IPS-20b (cell line): Measurements from ENCODE around the gene SENP6.
"Not testable (repeated sequence)": the region's sequence is repeated elsewhere in the genome, so short reads cannot be mapped to it uniquely, and the experiment has no call there.

Experiments used
- H3K27ac ChIP-seq: one replicate; pipeline ENCODE4 v1.5.1; 2013; ENCODE audit warnings: low read length
- H3K27me3 ChIP-seq: 2 replicates; pipeline ENCODE4 v1.6.1; 2013; ENCODE audit warnings: mild to moderate bottlenecking, low read length, inconsistent platforms; ENCODE audit not compliant: insufficient read depth
- H3K36me3 ChIP-seq: 2 replicates; pipeline ENCODE4 v1.6.1; 2013; ENCODE audit warnings: low read depth, mild to moderate bottlenecking, inconsistent platforms, low read length, moderate library complexity; ENCODE audit not compliant: insufficient read depth
- H3K4me1 ChIP-seq: 2 replicates; pipeline ENCODE4 v1.6.1; 2013; ENCODE audit warnings: mild to moderate bottlenecking, control low read depth, inconsistent platforms, low read length, moderate library complexity; ENCODE audit not compliant: insufficient read depth
- H3K4me3 ChIP-seq: 2 replicates; pipeline ENCODE4 v1.5.1; 2013; ENCODE audit warnings: mild to moderate bottlenecking, low read length, inconsistent platforms
- H3K9ac ChIP-seq: 2 replicates; pipeline ENCODE4 v1.6.1; 2013; ENCODE audit warnings: low read depth, mild to moderate bottlenecking, inconsistent platforms, low read length, moderate library complexity
- H3K9me3 ChIP-seq: 2 replicates; pipeline ENCODE4 v1.6.1; 2013; ENCODE audit warnings: mild to moderate bottlenecking, low read depth, low read length, inconsistent platforms; ENCODE audit not compliant: insufficient read depth

Gene SENP6, protein sequence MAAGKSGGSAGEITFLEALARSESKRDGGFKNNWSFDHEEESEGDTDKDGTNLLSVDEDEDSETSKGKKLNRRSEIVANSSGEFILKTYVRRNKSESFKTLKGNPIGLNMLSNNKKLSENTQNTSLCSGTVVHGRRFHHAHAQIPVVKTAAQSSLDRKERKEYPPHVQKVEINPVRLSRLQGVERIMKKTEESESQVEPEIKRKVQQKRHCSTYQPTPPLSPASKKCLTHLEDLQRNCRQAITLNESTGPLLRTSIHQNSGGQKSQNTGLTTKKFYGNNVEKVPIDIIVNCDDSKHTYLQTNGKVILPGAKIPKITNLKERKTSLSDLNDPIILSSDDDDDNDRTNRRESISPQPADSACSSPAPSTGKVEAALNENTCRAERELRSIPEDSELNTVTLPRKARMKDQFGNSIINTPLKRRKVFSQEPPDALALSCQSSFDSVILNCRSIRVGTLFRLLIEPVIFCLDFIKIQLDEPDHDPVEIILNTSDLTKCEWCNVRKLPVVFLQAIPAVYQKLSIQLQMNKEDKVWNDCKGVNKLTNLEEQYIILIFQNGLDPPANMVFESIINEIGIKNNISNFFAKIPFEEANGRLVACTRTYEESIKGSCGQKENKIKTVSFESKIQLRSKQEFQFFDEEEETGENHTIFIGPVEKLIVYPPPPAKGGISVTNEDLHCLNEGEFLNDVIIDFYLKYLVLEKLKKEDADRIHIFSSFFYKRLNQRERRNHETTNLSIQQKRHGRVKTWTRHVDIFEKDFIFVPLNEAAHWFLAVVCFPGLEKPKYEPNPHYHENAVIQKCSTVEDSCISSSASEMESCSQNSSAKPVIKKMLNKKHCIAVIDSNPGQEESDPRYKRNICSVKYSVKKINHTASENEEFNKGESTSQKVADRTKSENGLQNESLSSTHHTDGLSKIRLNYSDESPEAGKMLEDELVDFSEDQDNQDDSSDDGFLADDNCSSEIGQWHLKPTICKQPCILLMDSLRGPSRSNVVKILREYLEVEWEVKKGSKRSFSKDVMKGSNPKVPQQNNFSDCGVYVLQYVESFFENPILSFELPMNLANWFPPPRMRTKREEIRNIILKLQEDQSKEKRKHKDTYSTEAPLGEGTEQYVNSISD

DNA sequence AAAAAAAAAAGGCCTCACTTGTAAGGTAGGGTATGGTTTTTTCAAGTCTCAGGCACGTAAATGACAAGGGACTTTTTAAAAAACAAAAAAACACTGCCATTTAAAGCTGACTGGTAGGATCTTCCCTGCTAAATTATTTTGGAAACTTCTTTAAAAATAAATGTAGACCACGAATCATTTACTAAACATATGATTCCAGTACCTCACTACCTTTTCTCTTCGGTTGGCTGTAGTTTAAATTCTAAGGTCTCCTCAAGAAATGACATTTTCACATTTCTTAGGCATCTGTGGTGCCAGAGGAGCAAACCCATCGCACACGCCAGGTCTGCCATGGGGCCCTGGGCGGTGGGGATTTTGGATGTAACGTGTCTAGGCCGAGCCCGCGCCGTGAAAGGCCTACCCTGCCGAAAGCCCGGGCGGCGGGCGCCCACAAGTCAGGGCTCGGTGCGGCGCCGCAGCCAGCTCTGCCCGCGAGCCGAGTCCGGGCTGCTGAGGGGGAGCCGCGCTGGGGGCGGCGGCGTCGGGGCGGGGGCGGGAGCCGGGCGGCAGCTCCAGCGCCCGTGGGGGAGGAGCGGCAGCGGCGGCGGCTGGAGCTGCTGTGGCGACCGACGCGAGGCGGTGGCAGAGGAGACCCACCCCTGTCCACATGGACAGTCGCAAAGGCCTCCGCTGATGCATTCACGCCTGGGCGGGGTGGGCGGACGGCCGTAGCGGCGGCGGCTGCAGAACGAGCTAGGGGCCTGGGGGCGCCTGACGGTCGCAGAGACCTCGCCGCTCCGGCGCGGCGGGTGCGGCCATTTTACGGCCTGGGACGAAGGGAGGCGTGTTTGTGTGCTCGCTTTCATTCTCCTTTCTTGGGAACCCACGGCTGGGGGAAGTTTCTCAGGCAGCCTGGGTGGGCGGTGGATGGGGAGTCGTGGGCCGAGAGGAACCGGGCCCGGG, at the start of gene SENP6:
TSS of gene SENP6 (plus strand) at position 577 of the 942 bp plus-strand sequence. CDS start 645 bp downstream, outside the sequence.
- no peaks in the 10 kb centered on the region for H3K9me3 ChIP-seq
- peak within 1 kb of the TSS; percentile 97 for H3K4me3 ChIP-seq
- peak within 1 kb of the TSS; percentile 95 for H3K27ac ChIP-seq
- peak within 1 kb of the TSS; percentile 89 for H3K9ac ChIP-seq
- H3K27me3 ChIP-seq: no peaks in the 10 kb centered on the region
- no peaks in the 10 kb centered on the region; the same call in 1 of the 2 replicates for H3K4me1 ChIP-seq
- H3K36me3 ChIP-seq: no peaks in the 10 kb centered on the region

- Histone ChIP-seq H3K27ac (no peak overlapping the region), H3K9me3 (no peaks in the 10 kb centered on the region), H3K9ac (no peak overlapping the region), H3K4me1 (no peaks in the 10 kb centered on the region), H3K27me3 (no peaks in the 10 kb centered on the region), H3K4me3 (no peak overlapping the region), H3K36me3 (no peaks in the 10 kb centered on the region)
These were observed 45.4 kb upstream of the SENP6 start for GRCh38 chr6:75556240-75556639.

DNA sequence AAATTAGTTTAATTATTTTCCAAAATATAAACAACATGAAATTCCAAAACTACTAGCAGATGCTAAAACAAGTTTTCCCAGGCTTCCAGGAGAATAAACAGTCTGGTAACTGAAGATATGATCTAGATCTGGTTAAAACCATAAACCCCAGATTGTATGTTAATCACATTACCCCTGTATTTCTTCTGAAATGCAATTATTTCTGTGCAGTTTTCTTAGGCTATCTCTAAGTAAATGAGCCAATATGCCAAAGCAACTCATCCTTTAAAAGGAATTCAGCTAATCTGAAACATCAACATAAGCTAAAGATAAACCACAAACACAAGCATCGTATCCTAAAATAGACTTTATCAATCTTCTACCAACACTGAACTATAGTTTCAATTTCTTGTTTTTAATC, 44.6 kb upstream of the SENP6 start:
- H3K4me1 ChIP-seq: no peaks in the 10 kb centered on the region
- no peaks in the 10 kb centered on the region for H3K9me3 ChIP-seq
- H3K9ac ChIP-seq: no peak overlapping the region
- no peaks in the 10 kb centered on the region for H3K36me3 ChIP-seq
- H3K27me3 ChIP-seq: no peaks in the 10 kb centered on the region
- no peak overlapping the region for H3K27ac ChIP-seq
- H3K4me3 ChIP-seq: no peak overlapping the region

DNA sequence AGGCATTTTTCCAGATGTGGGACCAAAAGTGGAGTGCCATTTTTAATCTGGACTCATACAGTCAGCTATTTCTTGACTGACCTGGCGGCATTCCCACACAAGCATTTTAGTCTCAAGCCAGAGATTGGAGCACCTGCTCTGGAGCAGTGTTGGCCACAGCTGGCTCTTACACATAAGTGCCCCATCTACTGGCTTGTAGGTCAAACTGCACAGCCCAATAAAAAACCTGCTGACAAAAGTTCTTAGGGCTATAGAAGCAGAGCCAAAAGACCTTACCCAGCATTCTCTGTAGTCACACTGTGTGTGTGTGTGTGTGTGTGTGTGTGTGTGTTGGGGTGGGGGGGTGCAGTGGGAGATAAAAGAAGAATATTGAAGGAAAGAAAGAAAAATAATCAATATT, 38.6 kb upstream of the SENP6 start:
- Histone ChIP-seq H3K4me3 (no peak overlapping the region), H3K36me3 (no peaks in the 10 kb centered on the region), H3K27me3 (no peaks in the 10 kb centered on the region), H3K27ac (no peak overlapping the region), H3K9me3 (peaks cover 18% of the 10 kb centered on the region), H3K4me1 (no peaks in the 10 kb centered on the region), H3K9ac (no peak overlapping the region)

DNA sequence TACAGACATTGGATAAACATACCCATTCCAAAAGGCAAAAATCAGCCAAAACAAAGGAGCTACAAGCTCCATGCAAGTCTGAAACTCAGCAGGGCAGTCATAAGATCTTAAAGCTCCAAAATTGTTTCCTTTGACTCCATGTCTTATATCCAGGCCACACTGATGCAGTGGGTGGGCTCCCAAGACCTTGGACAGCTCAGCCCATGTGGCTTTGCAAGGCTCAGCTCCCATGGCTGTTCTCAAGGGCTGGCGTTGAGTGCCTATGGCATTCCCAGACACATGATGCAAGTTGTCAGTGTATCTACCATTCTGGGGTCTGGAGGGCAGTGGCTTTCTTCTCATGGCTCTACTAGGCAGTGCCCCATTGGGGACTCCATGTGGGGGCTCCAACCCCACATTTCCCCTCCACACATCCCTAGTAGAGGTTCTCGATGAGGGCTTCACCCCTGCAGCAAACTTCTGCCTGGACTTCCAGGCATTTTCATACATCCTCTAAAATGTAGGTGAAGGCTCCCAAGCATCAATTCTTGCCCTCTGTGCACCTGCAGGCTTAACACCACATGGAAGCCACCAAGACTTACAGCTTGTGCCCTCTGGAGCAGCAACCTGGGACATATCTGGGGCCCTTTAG, 35.4 kb upstream of the SENP6 start:
- peaks cover 18% of the 10 kb centered on the region for H3K9me3 ChIP-seq
- no peak overlapping the region for H3K9ac ChIP-seq
- no peak overlapping the region for H3K27ac ChIP-seq
- H3K4me1 ChIP-seq: no peaks in the 10 kb centered on the region
- H3K36me3 ChIP-seq: no peaks in the 10 kb centered on the region
- H3K27me3 ChIP-seq: no peaks in the 10 kb centered on the region
- H3K4me3 ChIP-seq: no peak overlapping the region

GRCh38 chr6:75568100-75568499, 33.6 kb upstream of the SENP6 start:
- Histone ChIP-seq H3K27me3 (no peaks in the 10 kb centered on the region), H3K9ac (no peak overlapping the region)

DNA sequence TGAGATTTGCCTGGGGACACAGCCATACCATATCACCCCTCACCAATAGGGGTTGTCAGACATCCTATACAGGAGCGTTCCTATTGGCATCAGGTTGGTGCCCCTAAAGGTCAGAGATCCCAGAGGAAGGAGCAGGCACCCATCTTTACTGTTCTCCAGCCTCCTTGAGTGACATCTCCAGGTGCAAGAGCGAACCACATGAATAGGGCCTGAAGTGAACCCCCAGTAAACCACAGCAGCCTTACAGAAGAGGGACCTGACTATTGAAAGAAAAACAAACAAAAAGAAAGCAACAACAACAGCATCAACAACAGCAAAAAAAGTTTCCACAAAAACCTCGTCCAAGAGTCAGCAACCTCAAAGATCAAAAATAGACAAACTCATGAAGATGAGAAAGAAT, 32.7 kb upstream of the SENP6 start:
- H3K36me3 ChIP-seq: no peaks in the 10 kb centered on the region
- no peak overlapping the region for H3K9ac ChIP-seq
- H3K27me3 ChIP-seq: no peaks in the 10 kb centered on the region
- no peaks in the 10 kb centered on the region for H3K4me1 ChIP-seq
- H3K27ac ChIP-seq: no peak overlapping the region
- H3K4me3 ChIP-seq: no peak overlapping the region
- H3K9me3 ChIP-seq: peaks cover 18% of the 10 kb centered on the region

More at GRCh38 chr6:75568100-75568499, 33.6 kb upstream of the SENP6 start:
- Histone ChIP-seq H3K4me3 (no peak overlapping the region), H3K27ac (no peak overlapping the region), H3K4me1 (no peaks in the 10 kb centered on the region), H3K36me3 (no peaks in the 10 kb centered on the region), H3K9me3 (peaks cover 18% of the 10 kb centered on the region)

- H3K9me3 ChIP-seq: peaks cover 18% of the 10 kb centered on the region
- not testable (repeated sequence) for H3K9ac ChIP-seq, H3K27ac ChIP-seq, H3K4me1 ChIP-seq, H3K4me3 ChIP-seq, H3K36me3 ChIP-seq, H3K27me3 ChIP-seq
These were observed 31.0 kb upstream of the SENP6 start for GRCh38 chr6:75570671-75571070.

- Histone ChIP-seq H3K36me3 (no peaks in the 10 kb centered on the region), H3K4me1 (no peaks in the 10 kb centered on the region), H3K27ac (no peak overlapping the region), H3K4me3 (no peak overlapping the region), H3K9me3 (peaks cover 4% of the 10 kb centered on the region; the same call in 1 of the 2 replicates), H3K27me3 (no peaks in the 10 kb centered on the region), H3K9ac (no peak overlapping the region)
These were observed 29.6 kb upstream of the SENP6 start for GRCh38 chr6:75572072-75572471.

- Histone ChIP-seq H3K27ac (no peak overlapping the region), H3K9ac (no peak overlapping the region), H3K27me3 (no peaks in the 10 kb centered on the region), H3K4me3 (no peak overlapping the region), H3K4me1 (no peaks in the 10 kb centered on the region), H3K9me3 (no peaks in the 10 kb centered on the region), H3K36me3 (no peaks in the 10 kb centered on the region)
These were observed 21.7 kb upstream of the SENP6 start for GRCh38 chr6:75579951-75580350.
